Neural crest cell (in vitro differentiated cells): Measurements from ENCODE around the gene DHX35. TPM values are rescaled to one million over a fixed set of nuclear protein-coding genes. Genes with fewer than 3 reads are reported as not detected.
A peak's percentile ranks its signal among the peaks of the same experiment; 100 is the strongest.
"Not testable (repeated sequence)": the region's sequence is repeated elsewhere in the genome, so short reads cannot be mapped to it uniquely, and the experiment has no call there.

ENCODE experiments used
- DNase-seq: peaks from one replicate; pipeline ENCODE4 v3.0.0; 2021; ENCODE audit warnings: low read depth, mixed read lengths, low spot score
- H3K27ac Mint-ChIP-seq: one replicate; pipeline ENCODE4 v1.8.0; 2021; ENCODE audit warnings: mild to moderate bottlenecking, mixed read lengths; ENCODE audit not compliant: unreplicated experiment
- H3K27me3 Mint-ChIP-seq: 2 replicates; pipeline ENCODE4 v1.8.0; 2021; ENCODE audit warnings: low read depth, mild to moderate bottlenecking, mixed read lengths
- H3K36me3 Mint-ChIP-seq: 2 replicates; pipeline ENCODE4 v1.8.0; 2021; ENCODE audit warnings: low read depth, mild to moderate bottlenecking, mixed read lengths
- H3K4me1 Mint-ChIP-seq: 2 replicates; pipeline ENCODE4 v1.8.0; 2021; ENCODE audit warnings: mixed read lengths
- H3K4me3 Mint-ChIP-seq: one replicate; pipeline ENCODE4 v1.8.0; 2021; ENCODE audit warnings: mild to moderate bottlenecking, mixed read lengths
- H3K9me3 Mint-ChIP-seq: 2 replicates; pipeline ENCODE4 v1.8.0; 2021; ENCODE audit warnings: mixed read lengths
- CTCF ChIP-seq: fragments of 200-600 bp; sonication (generic); conservative IDR thresholded peaks from 2 replicates; pipeline ENCODE4 v1.5.0; 2021; ENCODE audit warnings: antibody characterized with exemption, mild to moderate bottlenecking
- total RNA-seq: library from RNA; stranded (reverse); gene quantifications from 2 replicates; pipeline ENCODE4 v1.2.1, GENCODE V29; 2021

The DHX35 gene
- total RNA-seq, 1 donor from 2014 or later = 22.8 TPM

- no peak for DNase-seq
- no peak overlapping the region for H3K4me3 Mint-ChIP-seq
- TF ChIP-seq CTCF = no peak
- no peaks in the 10 kb centered on the region for H3K4me1 Mint-ChIP-seq
- no peaks in the 10 kb centered on the region for H3K27me3 Mint-ChIP-seq
- peaks cover 19% of the 10 kb centered on the region for H3K36me3 Mint-ChIP-seq
- no peaks in the 10 kb centered on the region for H3K9me3 Mint-ChIP-seq
- no peak overlapping the region for H3K27ac Mint-ChIP-seq
Observed at GRCh38 chr20:38951611-38952010, 10.5 kb upstream of the DHX35 start.

- Mint-ChIP-seq H3K4me1 (no peaks in the 10 kb centered on the region), H3K36me3 (peaks cover 17% of the 10 kb centered on the region), H3K27me3 (no peaks in the 10 kb centered on the region), H3K9me3 (no peaks in the 10 kb centered on the region), H3K27ac (no peak overlapping the region), H3K4me3 (no peak overlapping the region)
- no peak for TF ChIP-seq CTCF
- DNase-seq = no peak
Observed at GRCh38 chr20:38952153-38952552, 10.0 kb upstream of the DHX35 start.

- no peak overlapping the region for H3K27ac Mint-ChIP-seq
- no peaks in the 10 kb centered on the region for H3K4me1 Mint-ChIP-seq
- no peak overlapping the region for H3K4me3 Mint-ChIP-seq
- no peak for TF ChIP-seq CTCF
- peaks cover 14% of the 10 kb centered on the region for H3K36me3 Mint-ChIP-seq
- no peak for DNase-seq
- H3K27me3 Mint-ChIP-seq = no peaks in the 10 kb centered on the region
- H3K9me3 Mint-ChIP-seq = no peaks in the 10 kb centered on the region
Observed at GRCh38 chr20:38953630-38954340, 8.4 kb upstream of the DHX35 start.

GRCh38 chr20:38957235-38957876, 4.8 kb upstream of the DHX35 start:
- H3K9me3 Mint-ChIP-seq = no peaks in the 10 kb centered on the region
- H3K4me3 Mint-ChIP-seq = no peak overlapping the region
- H3K27ac Mint-ChIP-seq = no peak overlapping the region
- H3K4me1 Mint-ChIP-seq = peaks cover 9% of the 10 kb centered on the region
- no peak for DNase-seq
- no peaks in the 10 kb centered on the region for H3K27me3 Mint-ChIP-seq
- H3K36me3 Mint-ChIP-seq = peaks cover 7% of the 10 kb centered on the region
- TF ChIP-seq CTCF = no peak

- H3K9me3 Mint-ChIP-seq = no peaks in the 10 kb centered on the region
- no peak for TF ChIP-seq CTCF
- H3K27ac Mint-ChIP-seq = no peak overlapping the region
- peaks cover 15% of the 10 kb centered on the region for H3K4me1 Mint-ChIP-seq
- peaks cover 7% of the 10 kb centered on the region for H3K36me3 Mint-ChIP-seq
- no peak for DNase-seq
- H3K4me3 Mint-ChIP-seq = no peak overlapping the region
- H3K27me3 Mint-ChIP-seq = no peaks in the 10 kb centered on the region
Observed at GRCh38 chr20:38957915-38958485, 4.1 kb upstream of the DHX35 start.

- H3K4me1 Mint-ChIP-seq = peaks cover 28% of the 10 kb centered on the region
- not testable (repeated sequence) for H3K27me3 Mint-ChIP-seq, H3K36me3 Mint-ChIP-seq, DNase-seq, H3K9me3 Mint-ChIP-seq, H3K27ac Mint-ChIP-seq
- H3K4me3 Mint-ChIP-seq = peak overlapping the region; percentile 42
Observed at GRCh38 chr20:38960187-38960687, 1.9 kb upstream of the DHX35 start.
